Fibroblast of pulmonary artery (primary cell): Measurements from ENCODE around the gene PSMD1.
A peak's percentile ranks its signal among the peaks of the same experiment; 100 is the strongest.

Experiments
- DNase-seq: peaks from one replicate; pipeline ENCODE4 v3.0.0-alpha.2; 2010; ENCODE audit warnings: low read depth
- H3K4me3 ChIP-seq: replicated peaks from 2 replicates; pipeline ENCODE4 v1.5.1; 2011; ENCODE audit warnings: low read depth, mild to moderate bottlenecking, control low read depth, low read length, moderate library complexity
- CTCF ChIP-seq: IDR thresholded peaks from 2 replicates; pipeline ENCODE4 v1.5.1; 2011; ENCODE audit warnings: mild to moderate bottlenecking, control low read depth, low read length, inconsistent platforms; ENCODE audit errors: missing control alignments

PSMD1 gene

GRCh38 chr2:231127936-231128335, 71.3 kb downstream of the PSMD1 start:
- H3K4me3 ChIP-seq, result no peak overlapping the region
- TF ChIP-seq CTCF, result no peak
- no peak for DNase-seq

GRCh38 chr2:231128541-231128940, 71.9 kb downstream of the PSMD1 start:
- no peak overlapping the region for H3K4me3 ChIP-seq
- DNase-seq, result no peak
- no peak for TF ChIP-seq CTCF

GRCh38 chr2:231129216-231129615, 72.5 kb downstream of the PSMD1 start:
- no peak overlapping the region for H3K4me3 ChIP-seq
- no peak for DNase-seq
- no peak for TF ChIP-seq CTCF

- DNase-seq, result no peak
- TF ChIP-seq CTCF, result no peak
- H3K4me3 ChIP-seq, result no peak overlapping the region
Observed at GRCh38 chr2:231130336-231131056, 73.8 kb downstream of the PSMD1 start.

GRCh38 chr2:231132129-231132528, 75.5 kb downstream of the PSMD1 start:
- no peak for TF ChIP-seq CTCF
- peak; percentile 69 for DNase-seq
- no peak overlapping the region for H3K4me3 ChIP-seq

- peak; percentile 77 for DNase-seq
- no peak overlapping the region for H3K4me3 ChIP-seq
- no peak for TF ChIP-seq CTCF
Observed at GRCh38 chr2:231133365-231134099, 76.9 kb downstream of the PSMD1 start.
